WTC11 (cell line): ENCODE results near the gene FLT4.

Experiments used
- NFYB ChIP-seq: sonication (generic); formaldehyde crosslinking; conservative IDR thresholded peaks from 2 replicates; pipeline ENCODE4 v1.8.0; 2022; ENCODE audit warnings: low read depth, missing genetic modification reagents
- TEAD1 ChIP-seq: sonication (generic); formaldehyde crosslinking; IDR thresholded peaks from 2 replicates; pipeline ENCODE4 v1.8.0; 2022; ENCODE audit warnings: mild to moderate bottlenecking, missing genetic modification reagents
- TF ChIP-seq, protein P1 (sequence below): sonication (generic); formaldehyde crosslinking; IDR thresholded peaks from 2 replicates; pipeline ENCODE4 v1.8.0; 2022; ENCODE audit warnings: mild to moderate bottlenecking, missing genetic modification reagents
- TF ChIP-seq, protein P2 (sequence below): fragments of 200-600 bp; IDR thresholded peaks from 2 replicates; pipeline ENCODE4 v1.8.0; 2022; ENCODE audit warnings: antibody characterized with exemption
- TF ChIP-seq, protein P3 (sequence below): sonication (generic); formaldehyde crosslinking; IDR thresholded peaks from 2 replicates; pipeline ENCODE4 v1.8.1; 2023; ENCODE audit warnings: mild to moderate bottlenecking, moderate library complexity, missing genetic modification reagents
- TF ChIP-seq, protein P4 (sequence below): sonication (generic); formaldehyde crosslinking; IDR thresholded peaks from 2 replicates; pipeline ENCODE4 v1.8.1; 2022; ENCODE audit warnings: low read depth, missing genetic modification reagents, borderline replicate concordance
- TF ChIP-seq, protein P5 (sequence below): fragments of 250-450 bp; sonication (Bioruptor Pico); conservative IDR thresholded peaks from 2 replicates; pipeline ENCODE4 v1.9.0; 2021; ENCODE audit warnings: mild to moderate bottlenecking

DNA sequence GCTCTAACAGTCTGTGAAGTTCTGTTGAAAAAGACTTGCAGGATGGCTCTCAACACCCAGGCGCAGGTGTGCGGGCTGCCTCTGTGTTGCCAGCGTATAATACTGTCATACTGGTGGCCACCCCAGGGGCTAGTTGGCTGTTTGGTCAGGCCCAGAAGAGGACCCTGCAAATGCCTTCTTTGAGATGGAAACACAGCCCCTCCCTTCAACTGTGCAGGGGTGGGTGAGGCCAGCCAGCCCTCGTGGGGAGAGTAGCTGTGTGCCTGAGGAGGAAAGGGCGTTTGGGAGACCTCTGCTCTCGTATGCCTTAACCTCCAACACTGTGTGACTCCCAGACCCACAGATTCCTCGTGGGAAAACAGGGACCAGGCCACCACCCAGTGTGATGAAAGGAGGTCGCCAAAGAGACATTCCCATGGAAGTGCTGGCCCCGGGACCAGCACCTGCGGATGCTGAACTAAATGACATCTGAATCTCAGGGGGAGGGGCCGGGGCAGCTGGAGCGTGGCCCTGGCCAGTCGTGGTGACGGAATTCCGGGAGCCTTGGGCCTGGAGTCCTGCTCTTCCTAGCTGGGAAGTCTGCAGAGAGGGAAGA lies 46.8 kb downstream of the FLT4 start:
- TF ChIP-seq, protein P1, sequence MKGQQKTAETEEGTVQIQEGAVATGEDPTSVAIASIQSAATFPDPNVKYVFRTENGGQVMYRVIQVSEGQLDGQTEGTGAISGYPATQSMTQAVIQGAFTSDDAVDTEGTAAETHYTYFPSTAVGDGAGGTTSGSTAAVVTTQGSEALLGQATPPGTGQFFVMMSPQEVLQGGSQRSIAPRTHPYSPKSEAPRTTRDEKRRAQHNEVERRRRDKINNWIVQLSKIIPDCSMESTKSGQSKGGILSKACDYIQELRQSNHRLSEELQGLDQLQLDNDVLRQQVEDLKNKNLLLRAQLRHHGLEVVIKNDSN (CRISPR knock-in tag) = no peak
- TF ChIP-seq, protein P2, sequence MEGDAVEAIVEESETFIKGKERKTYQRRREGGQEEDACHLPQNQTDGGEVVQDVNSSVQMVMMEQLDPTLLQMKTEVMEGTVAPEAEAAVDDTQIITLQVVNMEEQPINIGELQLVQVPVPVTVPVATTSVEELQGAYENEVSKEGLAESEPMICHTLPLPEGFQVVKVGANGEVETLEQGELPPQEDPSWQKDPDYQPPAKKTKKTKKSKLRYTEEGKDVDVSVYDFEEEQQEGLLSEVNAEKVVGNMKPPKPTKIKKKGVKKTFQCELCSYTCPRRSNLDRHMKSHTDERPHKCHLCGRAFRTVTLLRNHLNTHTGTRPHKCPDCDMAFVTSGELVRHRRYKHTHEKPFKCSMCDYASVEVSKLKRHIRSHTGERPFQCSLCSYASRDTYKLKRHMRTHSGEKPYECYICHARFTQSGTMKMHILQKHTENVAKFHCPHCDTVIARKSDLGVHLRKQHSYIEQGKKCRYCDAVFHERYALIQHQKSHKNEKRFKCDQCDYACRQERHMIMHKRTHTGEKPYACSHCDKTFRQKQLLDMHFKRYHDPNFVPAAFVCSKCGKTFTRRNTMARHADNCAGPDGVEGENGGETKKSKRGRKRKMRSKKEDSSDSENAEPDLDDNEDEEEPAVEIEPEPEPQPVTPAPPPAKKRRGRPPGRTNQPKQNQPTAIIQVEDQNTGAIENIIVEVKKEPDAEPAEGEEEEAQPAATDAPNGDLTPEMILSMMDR = no peak
- TF ChIP-seq, protein P3, sequence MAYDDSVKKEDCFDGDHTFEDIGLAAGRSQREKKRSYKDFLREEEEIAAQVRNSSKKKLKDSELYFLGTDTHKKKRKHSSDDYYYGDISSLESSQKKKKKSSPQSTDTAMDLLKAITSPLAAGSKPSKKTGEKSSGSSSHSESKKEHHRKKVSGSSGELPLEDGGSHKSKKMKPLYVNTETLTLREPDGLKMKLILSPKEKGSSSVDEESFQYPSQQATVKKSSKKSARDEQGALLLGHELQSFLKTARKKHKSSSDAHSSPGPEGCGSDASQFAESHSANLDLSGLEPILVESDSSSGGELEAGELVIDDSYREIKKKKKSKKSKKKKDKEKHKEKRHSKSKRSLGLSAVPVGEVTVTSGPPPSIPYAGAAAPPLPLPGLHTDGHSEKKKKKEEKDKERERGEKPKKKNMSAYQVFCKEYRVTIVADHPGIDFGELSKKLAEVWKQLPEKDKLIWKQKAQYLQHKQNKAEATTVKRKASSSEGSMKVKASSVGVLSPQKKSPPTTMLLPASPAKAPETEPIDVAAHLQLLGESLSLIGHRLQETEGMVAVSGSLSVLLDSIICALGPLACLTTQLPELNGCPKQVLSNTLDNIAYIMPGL = no peak
- no peak for TF ChIP-seq NFYB (CRISPR knock-in tag)
- TF ChIP-seq, protein P4, sequence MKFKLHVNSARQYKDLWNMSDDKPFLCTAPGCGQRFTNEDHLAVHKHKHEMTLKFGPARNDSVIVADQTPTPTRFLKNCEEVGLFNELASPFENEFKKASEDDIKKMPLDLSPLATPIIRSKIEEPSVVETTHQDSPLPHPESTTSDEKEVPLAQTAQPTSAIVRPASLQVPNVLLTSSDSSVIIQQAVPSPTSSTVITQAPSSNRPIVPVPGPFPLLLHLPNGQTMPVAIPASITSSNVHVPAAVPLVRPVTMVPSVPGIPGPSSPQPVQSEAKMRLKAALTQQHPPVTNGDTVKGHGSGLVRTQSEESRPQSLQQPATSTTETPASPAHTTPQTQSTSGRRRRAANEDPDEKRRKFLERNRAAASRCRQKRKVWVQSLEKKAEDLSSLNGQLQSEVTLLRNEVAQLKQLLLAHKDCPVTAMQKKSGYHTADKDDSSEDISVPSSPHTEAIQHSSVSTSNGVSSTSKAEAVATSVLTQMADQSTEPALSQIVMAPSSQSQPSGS = no peak
- TF ChIP-seq TEAD1 = no peak
- TF ChIP-seq, protein P5, sequence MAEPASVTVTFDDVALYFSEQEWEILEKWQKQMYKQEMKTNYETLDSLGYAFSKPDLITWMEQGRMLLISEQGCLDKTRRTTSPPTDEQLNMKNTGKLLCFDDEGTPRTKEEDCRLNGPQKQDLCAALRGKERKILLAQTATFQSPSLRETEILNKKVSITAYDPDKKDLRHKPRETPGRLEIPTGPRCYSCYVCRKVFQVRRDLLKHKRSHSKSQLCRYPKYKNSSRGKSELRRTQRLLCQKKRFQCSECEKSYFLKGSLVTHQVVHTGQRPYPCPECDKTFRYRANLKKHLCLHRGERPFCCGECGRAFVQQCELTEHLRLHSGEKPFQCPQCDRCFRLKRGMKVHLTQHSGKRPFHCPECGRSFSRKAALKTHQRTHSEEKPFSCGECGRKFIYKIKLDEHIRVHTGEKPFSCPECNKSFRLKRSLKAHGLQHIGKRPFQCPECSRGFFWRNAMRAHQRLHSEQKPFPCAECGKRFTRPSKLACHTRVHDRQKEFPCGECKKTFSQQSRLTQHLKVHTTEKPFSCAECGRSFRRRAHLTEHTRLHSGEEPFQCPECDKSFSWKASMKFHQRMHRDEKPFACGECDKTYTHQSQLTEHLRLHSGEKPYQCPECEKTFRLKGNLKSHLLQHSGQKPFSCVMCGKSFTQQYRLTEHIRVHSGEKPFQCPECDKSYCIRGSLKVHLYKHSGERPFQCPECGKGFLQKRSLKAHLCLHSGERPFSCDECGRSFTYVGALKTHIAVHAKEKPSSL (CRISPR knock-in tag) = no peak
